ENCODE results near the gene PTPRB. TPM values are rescaled to one million over a fixed set of nuclear protein-coding genes. Genes with fewer than 3 reads are reported as not detected.

PTPRB gene
- total RNA-seq, 1 experiment from 2014 or later: not detected

- Histone ChIP-seq H3K36me3 (ENCODE audit: insufficient read depth, low read length, poor library complexity, severe bottlenecking) (no peaks in the 10 kb centered on the region), H3K27ac (ENCODE audit: low read depth, low read length, poor library complexity, severe bottlenecking) (no peak overlapping the region), H3K4me3 (ENCODE audit: low read depth, low read length, poor library complexity, severe bottlenecking) (no peak overlapping the region), H3K9me3 (ENCODE audit: low read depth, low read length, poor library complexity, severe bottlenecking) (no peaks in the 10 kb centered on the region), H3K4me1 (ENCODE audit: insufficient read depth, low read length, poor library complexity, severe bottlenecking) (no peaks in the 10 kb centered on the region), H3K27me3 (replicated peaks; ENCODE audit: insufficient read depth, low read depth, low read length, poor library complexity) (no peaks in the 10 kb centered on the region)
- no peak for DNase-seq (ENCODE audit: low spot score)
- TF ChIP-seq CTCF (conservative IDR thresholded peaks at IDR 0.05; ENCODE audit: low read depth, low read length) (no peak), EZH2 (IDR thresholded peaks at IDR 0.05; ENCODE audit: borderline replicate concordance, low read depth, low read length, poor library complexity, severe bottlenecking) (no peak)
- ChIA-PET POLR2A (ENCODE audit: low non-redundant PET) (no interaction called here), CTCF (no interaction called here)
- BruUV-seq (replicated peaks): no TSS peak
- intact Hi-C loops (cut with micrococcal nuclease; ENCODE audit: unreplicated experiment): no loop called here
Observed at GRCh38 chr12:70663838-70664237, 26.6 kb upstream of the PTPRB start.

- H3K36me3 ChIP-seq (ENCODE audit: insufficient read depth, low read length, poor library complexity, severe bottlenecking): no peaks in the 10 kb centered on the region
- no peak overlapping the region for H3K27ac ChIP-seq (ENCODE audit: low read depth, low read length, poor library complexity, severe bottlenecking)
- CTCF ChIA-PET: no interaction called here
- DNase-seq (ENCODE audit: low spot score): peak; percentile 28
- BruUV-seq (replicated peaks): no TSS peak
- H3K4me3 ChIP-seq (ENCODE audit: low read depth, low read length, poor library complexity, severe bottlenecking): no peak overlapping the region
- no peak for TF ChIP-seq EZH2 (IDR thresholded peaks at IDR 0.05; ENCODE audit: borderline replicate concordance, low read depth, low read length, poor library complexity, severe bottlenecking)
- TF ChIP-seq CTCF (conservative IDR thresholded peaks at IDR 0.05; ENCODE audit: low read depth, low read length): no peak
- no peaks in the 10 kb centered on the region for H3K27me3 ChIP-seq (replicated peaks; ENCODE audit: insufficient read depth, low read depth, low read length, poor library complexity)
- POLR2A ChIA-PET (ENCODE audit: low non-redundant PET): no interaction called here
- H3K9me3 ChIP-seq (ENCODE audit: low read depth, low read length, poor library complexity, severe bottlenecking): no peaks in the 10 kb centered on the region
- intact Hi-C loops (cut with micrococcal nuclease; ENCODE audit: unreplicated experiment): no loop called here
- no peaks in the 10 kb centered on the region for H3K4me1 ChIP-seq (ENCODE audit: insufficient read depth, low read length, poor library complexity, severe bottlenecking)
Observed at GRCh38 chr12:70661466-70662161, 24.4 kb upstream of the PTPRB start.

- CTCF ChIA-PET: no interaction called here
- BruUV-seq (replicated peaks): no TSS peak
- TF ChIP-seq CTCF (conservative IDR thresholded peaks at IDR 0.05; ENCODE audit: low read depth, low read length) (no peak), EZH2 (IDR thresholded peaks at IDR 0.05; ENCODE audit: borderline replicate concordance, low read depth, low read length, poor library complexity, severe bottlenecking) (no peak)
- Histone ChIP-seq H3K27me3 (replicated peaks; ENCODE audit: insufficient read depth, low read depth, low read length, poor library complexity) (no peaks in the 10 kb centered on the region), H3K27ac (ENCODE audit: low read depth, low read length, poor library complexity, severe bottlenecking) (no peak overlapping the region), H3K4me1 (ENCODE audit: insufficient read depth, low read length, poor library complexity, severe bottlenecking) (no peaks in the 10 kb centered on the region), H3K9me3 (ENCODE audit: low read depth, low read length, poor library complexity, severe bottlenecking) (no peaks in the 10 kb centered on the region), H3K36me3 (ENCODE audit: insufficient read depth, low read length, poor library complexity, severe bottlenecking) (no peaks in the 10 kb centered on the region), H3K4me3 (ENCODE audit: low read depth, low read length, poor library complexity, severe bottlenecking) (no peak overlapping the region)
- no peak for DNase-seq (ENCODE audit: low spot score)
- intact Hi-C loops (cut with micrococcal nuclease; ENCODE audit: unreplicated experiment): no loop called here
- POLR2A ChIA-PET (ENCODE audit: low non-redundant PET): no interaction called here
Observed at GRCh38 chr12:70660620-70661219, 23.5 kb upstream of the PTPRB start.
